ENCODE data around the gene ADSL. TPM values are rescaled to one million over a fixed set of nuclear protein-coding genes. Genes with fewer than 3 reads are reported as not detected.
A peak's percentile ranks its signal among the peaks of the same experiment; 100 is the strongest.
"Not testable (repeated sequence)": the region's sequence is repeated elsewhere in the genome, so short reads cannot be mapped to it uniquely, and the experiment has no call there.

ADSL gene
- total RNA-seq: 56.6 TPM
- long read RNA-seq, full-length matches to known transcripts: 89 of 104 reads
- long read RNA-seq, partial matches to known transcripts: 2 of 104 reads
- long read RNA-seq, other reads (novel, unspliced or antisense): 13 of 104 reads

GRCh38 chr22:40346185-40347118 is at the start of gene ADSL:
Gene ADSL, plus strand, starts transcription at chr22:40346500. Its CDS starts 59 bp downstream, at chr22:40346559.
- intact Hi-C loops (cut with micrococcal nuclease): no loop called here
- DNase-seq (peak; percentile 93), ATAC-seq (peak; percentile 98)

DNA sequence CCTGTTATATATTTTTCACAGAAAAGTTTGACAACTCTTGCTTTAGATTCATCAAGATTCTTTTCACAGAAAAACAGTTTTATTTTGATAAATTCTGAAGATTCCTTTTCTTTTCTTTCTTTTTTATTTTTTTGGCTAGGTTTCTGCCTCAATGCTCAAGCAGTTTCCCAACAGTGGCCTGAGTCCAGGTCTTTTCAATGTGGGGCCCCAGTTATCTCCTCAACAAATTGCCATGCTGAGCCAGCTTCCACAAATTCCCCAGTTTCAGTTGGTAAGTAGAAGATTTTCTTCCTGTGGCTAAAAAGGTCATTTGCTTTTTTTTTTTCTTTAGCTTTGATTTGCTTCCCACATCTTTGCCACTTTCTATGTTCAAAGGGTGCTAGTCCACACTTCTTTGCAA is 46.0 kb upstream of the ADSL start:
- no peak for DNase-seq
- intact Hi-C loops (cut with micrococcal nuclease): no loop called here
- ATAC-seq: no peak

DNA sequence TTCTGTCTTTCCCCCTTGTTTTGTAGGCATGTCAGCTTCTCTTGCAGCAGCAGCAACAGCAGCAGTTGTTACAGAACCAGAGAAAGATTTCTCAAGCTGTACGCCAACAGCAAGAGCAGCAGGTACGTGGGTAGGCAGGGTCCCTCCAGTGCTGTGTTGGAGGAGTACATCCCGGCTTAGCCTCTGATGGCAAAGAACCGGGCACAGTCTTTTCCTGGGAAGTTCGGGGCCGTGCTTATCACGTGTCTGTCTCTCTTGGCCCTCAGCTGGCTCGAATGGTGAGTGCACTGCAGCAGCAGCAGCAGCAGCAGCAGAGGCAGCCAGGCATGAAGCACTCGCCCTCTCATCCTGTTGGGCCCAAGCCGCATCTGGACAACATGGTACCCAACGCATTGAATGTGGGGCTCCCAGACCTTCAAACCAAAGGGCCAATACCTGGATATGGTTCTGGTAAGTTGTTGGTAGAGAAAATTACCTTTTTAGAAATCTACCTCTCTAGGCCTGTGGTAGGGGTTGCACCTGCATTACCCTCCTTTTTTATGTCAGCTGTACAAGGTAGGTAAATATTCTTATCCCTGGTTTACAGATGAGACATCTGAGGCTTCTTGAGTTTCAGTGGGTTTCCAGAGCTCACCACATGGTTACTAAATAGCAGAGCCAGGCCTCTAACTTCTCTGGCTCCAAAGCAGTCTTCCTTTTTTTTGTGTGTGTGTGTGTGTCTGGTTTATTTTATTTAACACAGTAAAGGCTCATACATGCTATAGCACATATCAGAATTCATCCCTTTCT is 45.2 kb upstream of the ADSL start:
- no peak for ATAC-seq
- intact Hi-C loops (cut with micrococcal nuclease): no loop called here
- DNase-seq: no peak

DNA sequence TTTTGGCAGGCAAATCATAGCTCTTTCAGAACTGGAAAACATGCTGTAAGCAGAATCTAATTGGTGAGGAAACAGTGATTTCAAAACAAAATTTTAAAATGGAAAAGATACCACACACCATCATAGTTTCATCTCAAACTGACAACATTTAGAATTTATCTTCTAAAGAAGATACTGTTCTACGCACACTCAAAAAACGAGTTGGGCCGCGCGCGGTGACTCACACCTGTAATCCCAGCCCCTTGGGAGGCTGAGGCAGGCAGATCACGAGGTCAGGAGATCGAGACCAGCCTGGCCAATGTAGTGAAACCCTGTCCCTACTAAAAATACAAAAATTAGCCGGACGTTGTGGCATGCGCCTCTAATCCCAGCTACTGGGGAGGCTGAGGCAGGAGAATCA is 44.2 kb upstream of the ADSL start:
- intact Hi-C loops (cut with micrococcal nuclease): no loop called here

DNA sequence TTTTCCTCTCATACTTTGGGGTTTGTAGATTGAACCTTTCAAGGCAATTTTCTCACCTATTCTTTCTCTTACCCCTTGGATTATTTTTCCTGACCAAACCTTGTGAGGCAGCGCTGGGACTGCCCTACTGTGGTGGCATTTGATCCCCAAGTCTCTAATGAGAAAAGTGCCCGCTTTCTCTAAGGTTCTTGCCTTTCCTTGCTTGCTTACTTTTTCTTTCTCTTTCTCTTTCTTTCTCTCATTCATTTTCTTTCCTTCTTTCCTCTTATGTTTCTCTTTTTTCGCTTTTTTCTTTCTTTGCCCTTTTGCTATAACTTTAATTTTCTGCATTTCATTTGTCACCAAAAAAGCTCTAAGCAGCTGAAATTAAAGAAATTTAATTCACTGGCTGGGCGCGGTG is 40.7 kb upstream of the ADSL start:
- no peak for DNase-seq
- ATAC-seq: no peak
- intact Hi-C loops (cut with micrococcal nuclease): no loop called here

More for the DNA sequence above, 44.2 kb upstream of the ADSL start:
- ATAC-seq (no peak), DNase-seq (no peak)

- ATAC-seq (no peak), DNase-seq (no peak)
- intact Hi-C loops (cut with micrococcal nuclease): no loop called here
Observed at GRCh38 chr22:40308999-40309573, 37.2 kb upstream of the ADSL start.

GRCh38 chr22:40309631-40310030 is 36.7 kb upstream of the ADSL start:
- ATAC-seq: no peak
- intact Hi-C loops (cut with micrococcal nuclease): no loop called here
- DNase-seq: no peak

- DNase-seq (no peak), ATAC-seq (peak; percentile 27)
- intact Hi-C loops (cut with micrococcal nuclease): no loop called here
Observed at GRCh38 chr22:40310081-40310767, 36.1 kb upstream of the ADSL start.

- intact Hi-C loops (cut with micrococcal nuclease): no loop called here
- DNase-seq (no peak), ATAC-seq (no peak)
Observed at GRCh38 chr22:40310768-40311120, 35.6 kb upstream of the ADSL start.

GRCh38 chr22:40311646-40312045 is 34.7 kb upstream of the ADSL start:
- DNase-seq; ATAC-seq; intact Hi-C loops (cut with micrococcal nuclease): not testable (repeated sequence)

DNA sequence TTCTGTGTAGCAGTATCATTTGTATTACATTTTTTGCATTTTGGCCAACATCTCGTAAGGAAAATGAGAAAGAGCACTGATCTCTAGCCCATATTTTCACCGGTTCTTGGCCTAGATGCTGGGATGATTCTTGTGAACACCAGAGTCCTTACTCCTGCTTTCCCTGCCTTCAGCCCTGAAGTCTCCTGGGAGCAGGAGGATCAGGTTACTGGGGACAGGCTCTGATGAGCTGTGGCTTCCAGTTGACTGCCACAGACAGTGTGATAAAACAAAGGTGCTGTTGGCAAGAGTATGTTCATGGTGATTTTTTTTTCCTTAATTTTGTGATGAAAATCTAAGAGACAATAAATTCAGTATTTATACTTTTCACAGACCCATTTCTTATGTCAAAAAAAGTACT is 34.2 kb upstream of the ADSL start:
- DNase-seq (no peak), ATAC-seq (no peak)
- intact Hi-C loops (cut with micrococcal nuclease): no loop called here

- intact Hi-C loops (cut with micrococcal nuclease): no loop called here
- no peak for DNase-seq
- ATAC-seq: no peak
Observed at GRCh38 chr22:40313007-40313406, 33.3 kb upstream of the ADSL start.

DNA sequence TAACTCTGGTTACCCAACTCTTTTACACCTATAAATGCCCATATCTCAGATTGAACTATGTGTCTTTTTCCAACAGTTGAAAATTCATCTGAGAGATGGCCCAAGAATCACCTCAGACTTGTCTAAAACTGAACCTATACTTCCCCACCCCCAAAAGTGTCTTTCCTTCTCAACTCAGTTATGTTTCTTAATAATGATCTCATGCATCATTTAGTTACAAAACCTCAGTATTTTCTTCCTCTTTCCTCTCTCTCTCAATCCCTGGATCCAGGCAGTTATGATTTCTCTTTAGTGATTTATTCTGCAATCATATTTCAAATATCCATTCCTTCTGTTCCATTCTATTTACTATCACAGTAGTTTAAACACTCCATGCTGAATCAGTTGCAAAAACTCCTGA is 32.3 kb upstream of the ADSL start:
- DNase-seq (no peak), ATAC-seq (no peak)
- intact Hi-C loops (cut with micrococcal nuclease): no loop called here

DNA sequence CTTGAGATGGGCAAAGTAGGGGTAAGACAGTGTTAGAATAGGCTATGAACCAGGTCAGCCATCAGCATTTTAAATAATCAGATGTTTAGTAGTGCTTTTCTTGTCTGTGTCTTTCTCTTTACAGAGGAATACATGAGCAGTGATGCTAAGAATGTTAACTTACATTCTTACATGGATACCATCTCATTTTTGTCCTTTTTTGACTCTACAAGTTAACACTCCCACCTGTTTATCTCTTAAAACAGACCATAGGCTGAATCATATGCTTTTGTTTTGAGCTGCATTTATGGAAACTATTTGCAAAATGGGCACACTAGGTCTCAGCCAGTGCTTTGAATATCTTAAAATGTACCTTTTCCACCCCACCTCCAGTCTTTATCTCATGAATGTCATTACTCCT is 25.6 kb upstream of the ADSL start:
- ATAC-seq: no peak
- no peak for DNase-seq
- intact Hi-C loops (cut with micrococcal nuclease): no loop called here

DNA sequence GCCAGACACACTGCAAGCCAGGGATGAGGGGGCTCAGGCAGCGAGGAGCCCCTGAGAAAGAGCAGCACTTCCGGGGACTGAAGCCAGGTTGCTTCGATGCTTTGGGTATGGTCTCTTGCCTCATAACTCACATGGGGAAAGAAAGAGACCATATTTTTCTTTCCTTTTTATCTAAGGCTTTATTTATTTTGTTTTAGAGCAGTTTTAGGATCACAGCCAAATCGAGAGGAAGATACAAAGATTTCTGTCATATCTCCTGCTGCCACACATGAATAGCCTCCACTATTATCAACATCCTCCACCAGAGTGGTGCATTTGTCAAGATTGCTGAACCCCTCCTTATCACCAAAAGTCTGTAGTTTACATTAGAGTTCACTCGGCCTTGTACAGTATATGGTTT is 24.3 kb upstream of the ADSL start:
- intact Hi-C loops (cut with micrococcal nuclease): no loop called here
- ATAC-seq (no peak), DNase-seq (no peak)

DNA sequence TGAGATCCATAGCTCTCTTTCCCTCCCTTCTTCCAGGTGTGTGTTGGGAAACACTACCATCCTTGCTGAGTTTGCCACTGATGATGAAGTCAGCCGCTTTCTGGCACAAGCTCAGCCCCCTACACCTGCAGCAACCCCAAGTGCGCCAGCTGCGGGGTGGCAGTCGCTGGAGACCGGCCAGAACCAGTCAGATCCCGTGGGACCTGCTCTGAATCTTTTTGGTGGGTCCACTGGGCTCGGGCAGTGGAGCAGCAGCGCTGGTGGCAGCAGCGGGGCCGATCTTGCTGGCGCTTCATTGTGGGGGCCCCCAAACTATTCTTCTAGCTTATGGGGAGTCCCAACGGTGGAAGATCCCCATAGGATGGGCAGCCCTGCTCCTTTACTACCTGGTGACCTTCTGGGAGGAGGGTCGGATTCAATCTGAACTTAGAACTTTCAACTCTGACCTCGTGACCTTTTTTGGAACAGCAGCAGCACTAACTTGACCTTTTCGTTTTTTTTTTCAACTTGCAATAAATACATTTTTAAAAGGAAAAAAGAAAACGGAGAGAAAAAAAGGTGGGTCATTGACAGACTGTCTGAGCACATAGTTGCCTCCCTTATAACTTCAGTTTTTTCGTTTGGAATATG is 23.4 kb upstream of the ADSL start:
- DNase-seq: no peak
- no peak for ATAC-seq
- intact Hi-C loops (cut with micrococcal nuclease): no loop called here

- DNase-seq (no peak), ATAC-seq (no peak)
- intact Hi-C loops (cut with micrococcal nuclease): no loop called here
Observed at GRCh38 chr22:40323681-40324171, 22.6 kb upstream of the ADSL start.

DNA sequence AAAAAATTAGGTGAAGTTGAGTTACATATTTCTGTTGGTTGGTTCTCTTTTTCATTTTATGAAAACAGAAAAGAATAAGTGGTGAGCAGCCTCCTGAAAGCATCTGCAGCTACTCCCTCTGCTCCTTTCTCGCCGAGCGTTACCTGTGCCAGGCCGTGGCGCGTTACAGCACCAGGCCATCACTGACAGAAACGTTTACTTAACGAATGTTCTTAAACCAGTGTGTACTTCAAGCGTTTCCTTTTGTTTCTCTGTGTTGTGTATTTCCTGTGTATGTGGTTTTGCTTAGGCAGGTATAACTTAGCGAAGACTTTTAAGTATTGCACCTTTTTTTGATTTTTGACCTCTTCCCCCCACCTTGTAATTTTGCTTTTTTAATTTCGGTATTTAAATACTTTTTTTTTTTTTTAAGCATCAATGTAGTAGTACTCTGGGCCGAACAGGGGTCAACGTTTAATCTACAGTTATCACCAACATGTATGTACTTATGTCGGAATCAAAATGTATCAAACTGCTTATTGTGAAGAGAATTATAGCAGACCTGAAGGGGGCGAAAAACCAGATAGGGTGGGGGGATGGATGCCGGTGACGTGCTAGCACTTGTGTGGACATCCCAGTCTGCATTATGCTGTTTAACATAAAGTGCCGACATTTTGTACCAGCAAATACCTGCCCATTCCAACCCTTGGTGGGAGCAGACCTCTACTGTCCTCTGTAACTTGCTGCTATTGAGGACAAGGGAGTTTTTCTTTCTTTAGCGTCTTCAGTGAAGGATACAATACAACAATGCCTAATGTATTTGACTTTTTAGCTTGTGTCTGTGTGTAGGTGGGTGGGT is 21.6 kb upstream of the ADSL start:
- no peak for DNase-seq
- intact Hi-C loops (cut with micrococcal nuclease): no loop called here

More for the DNA sequence above, 21.6 kb upstream of the ADSL start:
- no peak for ATAC-seq
